A673 (cell line): Measurements from ENCODE around the gene SHROOM3. TPM values are rescaled to one million over a fixed set of nuclear protein-coding genes. Genes with fewer than 3 reads are reported as not detected.

Source experiments
- BruUV-seq: library from RNA; stranded (reverse); fragments of 400-500 nt; replicated peaks from 2 replicates; lab custom pipeline; 2021; lab: Mats Ljungman, UMichigan
- CTCF ChIA-PET: fragments of 300-600 bp; sonication (Branson Sonifier 250); formaldehyde crosslinking; loops from one replicate; lab custom pipeline; 2022; ENCODE audit warnings: antibody characterized with exemption; lab: Charles Lee
- POLR2A ChIA-PET: fragments of 300-600 bp; sonication (Branson Sonifier 250); formaldehyde crosslinking; loops from one replicate; lab custom pipeline; 2022; ENCODE audit warnings: antibody characterized with exemption; ENCODE audit not compliant: low non-redundant PET; lab: Charles Lee
- DNase-seq: peaks from one replicate; pipeline ENCODE4 v3.0.0-alpha.2; 2015; ENCODE audit warnings: low spot score
- H3K27ac ChIP-seq: fragments of 200-600 bp; sonication (generic); 2 replicates; pipeline ENCODE4 v1.5.1; 2016; ENCODE audit warnings: mixed run types, low read depth, mild to moderate bottlenecking, mixed read lengths, antibody characterized with exemption, low read length; ENCODE audit not compliant: poor library complexity, severe bottlenecking
- H3K27me3 ChIP-seq: fragments of 200-600 bp; sonication (generic); replicated peaks from 2 replicates; pipeline ENCODE4 v1.6.1; 2017; ENCODE audit warnings: mixed run types, low read depth, mild to moderate bottlenecking, mixed read lengths, antibody characterized with exemption, low read length; ENCODE audit not compliant: insufficient read depth, poor library complexity
- H3K36me3 ChIP-seq: fragments of 200-600 bp; sonication (generic); 2 replicates; pipeline ENCODE4 v1.6.1; 2016; ENCODE audit warnings: mixed run types, mild to moderate bottlenecking, mixed read lengths, antibody characterized with exemption, low read length; ENCODE audit not compliant: insufficient read depth, poor library complexity, severe bottlenecking
- H3K4me1 ChIP-seq: fragments of 200-600 bp; sonication (generic); 2 replicates; pipeline ENCODE4 v1.6.1; 2017; ENCODE audit warnings: mixed run types, mild to moderate bottlenecking, mixed read lengths, antibody characterized with exemption, low read length; ENCODE audit not compliant: insufficient read depth, poor library complexity, severe bottlenecking
- H3K4me3 ChIP-seq: fragments of 200-600 bp; sonication (generic); 2 replicates; pipeline ENCODE4 v1.5.1; 2016; ENCODE audit warnings: low read depth, mixed run types, mild to moderate bottlenecking, mixed read lengths, low read length; ENCODE audit not compliant: poor library complexity, severe bottlenecking
- H3K9me3 ChIP-seq: fragments of 200-600 bp; sonication (generic); 2 replicates; pipeline ENCODE4 v1.6.1; 2016; ENCODE audit warnings: mixed run types, low read depth, mild to moderate bottlenecking, mixed read lengths, antibody characterized with exemption, low read length; ENCODE audit not compliant: poor library complexity, severe bottlenecking
- CTCF ChIP-seq: fragments of 300-800, 200-600 bp; sonication (generic); conservative IDR thresholded peaks from 2 replicates; pipeline ENCODE4 v1.5.1; 2017; ENCODE audit warnings: low read depth, mild to moderate bottlenecking, antibody characterized with exemption, low read length, moderate library complexity, mixed read lengths
- EZH2 ChIP-seq: fragments of 200-600 bp; sonication (generic); IDR thresholded peaks from 2 replicates; pipeline ENCODE4 v1.6.1; 2017; ENCODE audit warnings: borderline replicate concordance, low read depth, mild to moderate bottlenecking, mixed read lengths, antibody characterized with exemption, low read length; ENCODE audit not compliant: poor library complexity, severe bottlenecking
- intact Hi-C: fragments of 100-400 bp; cut with micrococcal nuclease; formaldehyde crosslinking; loops from one replicate; pipeline ENCODE4 v1.10.0; 2022; ENCODE audit not compliant: unreplicated experiment
- total RNA-seq: library from RNA; stranded (reverse); gene quantifications from 2 replicates; pipeline ENCODE4 v1.2.3, GENCODE V29; 2021

The SHROOM3 gene
- total RNA-seq, 1 experiment from 2014 or later, result 9.3 TPM

GRCh38 chr4:76511947-76512346 lies 76.9 kb downstream of the SHROOM3 start:
- no peak for TF ChIP-seq CTCF
- no peak for TF ChIP-seq EZH2
- Histone ChIP-seq H3K4me1 (peaks cover under 1% of the 10 kb centered on the region), H3K4me3 (no peak overlapping the region), H3K36me3 (no peaks in the 10 kb centered on the region), H3K9me3 (no peaks in the 10 kb centered on the region), H3K27ac (no peak overlapping the region), H3K27me3 (no peaks in the 10 kb centered on the region)
- intact Hi-C loops, result loop anchor here (1.0 to 5.0 kb wide), 4 partner anchors 236 to 690 kb away; partner anchors contain the start of gene SEPTIN11
- ChIA-PET CTCF (no interaction called here), POLR2A (no interaction called here)
- no TSS peak for BruUV-seq
- DNase-seq, result no peak

GRCh38 chr4:76513482-76513881 lies 78.5 kb downstream of the SHROOM3 start:
- intact Hi-C loops, result loop anchor here (2.0 to 5.0 kb wide), 2 partner anchors 435 to 689 kb away; partner anchors contain the start of gene SEPTIN11
- ChIA-PET POLR2A (no interaction called here), CTCF (no interaction called here)
- no peaks in the 10 kb centered on the region for H3K27me3 ChIP-seq
- no peak for DNase-seq
- no peak overlapping the region for H3K27ac ChIP-seq
- TF ChIP-seq EZH2 (no peak), CTCF (no peak)
- H3K4me1 ChIP-seq, result peaks cover 7% of the 10 kb centered on the region
- H3K36me3 ChIP-seq, result no peaks in the 10 kb centered on the region
- H3K9me3 ChIP-seq, result no peaks in the 10 kb centered on the region
- no TSS peak for BruUV-seq
- H3K4me3 ChIP-seq, result no peak overlapping the region

GRCh38 chr4:76514087-76514486 lies 79.1 kb downstream of the SHROOM3 start:
- H3K27ac ChIP-seq, result no peak overlapping the region
- no peak for DNase-seq
- ChIA-PET POLR2A (no interaction called here), CTCF (no interaction called here)
- BruUV-seq, result no TSS peak
- H3K4me3 ChIP-seq, result no peak overlapping the region
- H3K9me3 ChIP-seq, result no peaks in the 10 kb centered on the region
- H3K36me3 ChIP-seq, result no peaks in the 10 kb centered on the region
- no peaks in the 10 kb centered on the region for H3K27me3 ChIP-seq
- intact Hi-C loops, result loop anchor here (5.0 kb wide), 1 partner anchor 688 kb away; no protein-coding TSS in a partner anchor
- peaks cover 10% of the 10 kb centered on the region for H3K4me1 ChIP-seq
- TF ChIP-seq CTCF, result no peak
- no peak for TF ChIP-seq EZH2
